Measurements from ENCODE around the gene SNTB2.

The SNTB2 gene

GRCh38 chr16:69319381-69319780 is 132.4 kb downstream of the SNTB2 start:
- Histone ChIP-seq H3K27me3 (no peaks in the 10 kb centered on the region), H3K36me3 (peaks cover 86 to 99% (median 92%) of the 10 kb centered on the region in 3 donors), H3K27ac (no peak overlapping the region), H3K9me3 (no peaks in the 10 kb centered on the region), H3K4me1 (no peaks in the 10 kb centered on the region), H3K4me3 (no peak overlapping the region)
- intact Hi-C loops (cut with DNase I; ENCODE audit: low total_unique reads): no loop called here
- no peak for DNase-seq
- no peak for TF ChIP-seq CTCF (IDR thresholded peaks at IDR 0.05)

GRCh38 chr16:69319826-69320739 is 133.1 kb downstream of the SNTB2 start:
- TF ChIP-seq CTCF (IDR thresholded peaks at IDR 0.05): no peak
- Histone ChIP-seq H3K9me3 (no peaks in the 10 kb centered on the region), H3K4me1 (no peaks in the 10 kb centered on the region), H3K36me3 (peaks cover 94 to 100% (median 98%) of the 10 kb centered on the region in 3 donors), H3K27ac (no peak overlapping the region), H3K4me3 (no peak overlapping the region), H3K27me3 (no peaks in the 10 kb centered on the region)
- DNase-seq: peak in 1 of 2 donors; percentile 12
- intact Hi-C loops (cut with DNase I; ENCODE audit: low total_unique reads): no loop called here

GRCh38 chr16:69320740-69321073 is 133.7 kb downstream of the SNTB2 start:
- DNase-seq: peak in 1 of 2 donors; percentile 5
- peaks cover 94 to 100% (median 98%) of the 10 kb centered on the region in 3 donors for H3K36me3 ChIP-seq

GRCh38 chr16:69321080-69321479 is 134.1 kb downstream of the SNTB2 start:
- no peak for TF ChIP-seq CTCF (IDR thresholded peaks at IDR 0.05)
- intact Hi-C loops (cut with DNase I; ENCODE audit: low total_unique reads): no loop called here
- H3K36me3 ChIP-seq: peaks cover 92 to 100% (median 98%) of the 10 kb centered on the region in 3 donors
- no peaks in the 10 kb centered on the region for H3K27me3 ChIP-seq
- no peak overlapping the region for H3K27ac ChIP-seq
- H3K9me3 ChIP-seq: no peaks in the 10 kb centered on the region
- H3K4me1 ChIP-seq: peaks cover 0 to 7% (median 0%) of the 10 kb centered on the region in 4 donors
- peak in 1 of 2 donors; percentile 10 for DNase-seq
- H3K4me3 ChIP-seq: no peak overlapping the region

More at GRCh38 chr16:69320740-69321073, 133.7 kb downstream of the SNTB2 start:
- H3K27ac ChIP-seq: no peak overlapping the region
- H3K9me3 ChIP-seq: no peaks in the 10 kb centered on the region
- intact Hi-C loops (cut with DNase I; ENCODE audit: low total_unique reads): no loop called here
- no peak overlapping the region for H3K4me3 ChIP-seq
- peaks cover 0 to 3% (median 0%) of the 10 kb centered on the region in 4 donors for H3K4me1 ChIP-seq
- no peak for TF ChIP-seq CTCF (IDR thresholded peaks at IDR 0.05)
- no peaks in the 10 kb centered on the region for H3K27me3 ChIP-seq

GRCh38 chr16:69322343-69322742 is 135.4 kb downstream of the SNTB2 start:
- Histone ChIP-seq H3K9me3 (no peaks in the 10 kb centered on the region), H3K4me3 (no peak overlapping the region), H3K27ac (no peak overlapping the region), H3K27me3 (no peaks in the 10 kb centered on the region), H3K36me3 (peaks cover 79 to 96% (median 95%) of the 10 kb centered on the region in 3 donors), H3K4me1 (peaks cover 0 to 16% (median 3%) of the 10 kb centered on the region in 4 donors)
- TF ChIP-seq CTCF (IDR thresholded peaks at IDR 0.05): no peak
- intact Hi-C loops (cut with DNase I; ENCODE audit: low total_unique reads): no loop called here
- DNase-seq: no peak

Data from tibial artery (tissue), 4 donors.